Mucosa of descending colon (tissue), 3 donors: ENCODE results near the gene ZNF385A. TPM values are rescaled to one million over a fixed set of nuclear protein-coding genes. Genes with fewer than 3 reads are reported as not detected.

Experiments
- ATAC-seq: fragments of 200-7000 bp; cut with Tn5 transposase; one replicate; pipeline ENCODE4 v1.9.1; 2020; ENCODE audit warnings: mild to moderate bottlenecking, moderate library complexity
- DNase-seq, 3 donors: peaks; one replicate each; pipeline ENCODE4 v3.0.0-alpha.2; 2020
- H3K36me3 ChIP-seq: fragments of 200-600 bp; one replicate; pipeline ENCODE4 v1.8.0; 2021; ENCODE audit warnings: low read depth, mild to moderate bottlenecking
- H3K4me1 ChIP-seq: fragments of 200-600 bp; one replicate; pipeline ENCODE4 v1.8.0; 2021; ENCODE audit warnings: low read depth, mild to moderate bottlenecking
- H3K4me3 ChIP-seq: fragments of 200-600 bp; one replicate; pipeline ENCODE4 v1.8.0; 2021; ENCODE audit warnings: mild to moderate bottlenecking
- H3K9me3 ChIP-seq: fragments of 200-600 bp; one replicate; pipeline ENCODE4 v1.8.0; 2021; ENCODE audit warnings: mild to moderate bottlenecking
- intact Hi-C, 2 donors: fragments of 100-400 bp; cut with DNase I in 1 of 2; cut with micrococcal nuclease in 1 of 2; formaldehyde crosslinking; loops; one replicate each; pipeline versions ENCODE4 v1.11.0 to v1.11.1; 2022; cut with DNase I, micrococcal nuclease
- total RNA-seq, 3 donors: library from RNA; stranded (reverse); fragmentation: NEBNext Ultra II Directional in 2 of 3; extraction: Animal tissue kit (Norgen Biotek cat#: 25700) in 2 of 3; gene quantifications; one replicate each; pipeline versions ENCODE4 v1.2.1 to v1.2.4, GENCODE V29; 2021 to 2023
- TF ChIP-seq, protein P1 (sequence below): fragments of 200-600 bp; IDR thresholded peaks from one replicate; pipeline ENCODE4 v1.8.0; 2022; ENCODE audit warnings: antibody characterized with exemption, mild to moderate bottlenecking
- donor health status: DM: no; HTN: no; CAD: no; lungs with moderate emphysema.
- donor health status: DM: no; HTN: no; CAD: no.
- donor health status: DM: no; HTN: yes; CAD: no.

The ZNF385A gene
- total RNA-seq, 3 donors from 2014 or later = 3.5 to 15.0 (median 10.4) TPM

DNA sequence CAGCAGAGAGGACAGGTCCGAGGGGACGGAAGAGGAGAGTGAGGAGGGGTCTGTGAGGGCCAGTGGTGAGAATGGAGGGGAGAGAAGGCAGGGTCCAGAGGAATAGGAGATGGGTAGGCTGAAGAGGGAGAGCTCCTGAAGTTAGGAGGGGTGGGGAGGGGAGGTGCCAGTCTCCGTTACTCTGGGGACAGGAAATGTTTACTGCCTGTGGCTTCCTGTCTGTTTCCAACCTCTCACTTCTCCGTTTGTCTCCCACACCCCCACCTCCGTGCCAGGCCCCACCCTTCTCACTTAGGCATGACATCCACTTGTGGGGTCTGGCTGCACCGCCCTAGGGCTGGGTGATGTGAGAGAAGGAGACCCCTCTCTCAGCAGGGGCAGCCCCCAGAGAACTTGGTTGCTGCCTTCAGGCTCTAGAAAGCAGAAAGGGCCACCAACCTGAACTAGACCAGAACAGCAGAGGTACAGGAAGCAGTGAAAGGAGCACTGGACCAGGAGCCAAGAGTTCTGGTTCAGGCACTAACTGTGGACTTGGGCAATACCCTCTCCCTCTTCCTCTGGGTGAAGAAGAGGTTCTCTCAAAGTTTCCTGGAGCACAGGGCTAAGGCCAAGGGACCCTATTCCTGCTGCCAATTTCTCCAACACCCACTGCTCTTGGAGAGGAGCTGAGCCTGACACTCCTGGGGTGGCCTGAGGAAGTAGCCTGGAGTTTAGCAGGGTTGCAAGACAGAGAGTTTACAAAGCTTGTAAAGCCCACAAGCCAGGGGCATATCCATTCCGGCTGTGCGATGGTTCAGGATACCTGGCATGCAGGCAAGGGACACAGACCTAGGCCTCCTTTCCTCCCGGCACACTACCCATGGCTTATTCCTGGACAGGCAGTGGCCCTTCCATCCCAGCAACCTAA, 29.0 kb upstream of the ZNF385A start:
- H3K4me3 ChIP-seq = no peak overlapping the region
- no peaks in the 10 kb centered on the region for H3K9me3 ChIP-seq
- intact Hi-C loops = no loop called here
- no peaks in the 10 kb centered on the region for H3K36me3 ChIP-seq
- ATAC-seq = peak; percentile 80
- peak; percentile 50 to 85 (median 60) for DNase-seq
- TF ChIP-seq, protein P1, sequence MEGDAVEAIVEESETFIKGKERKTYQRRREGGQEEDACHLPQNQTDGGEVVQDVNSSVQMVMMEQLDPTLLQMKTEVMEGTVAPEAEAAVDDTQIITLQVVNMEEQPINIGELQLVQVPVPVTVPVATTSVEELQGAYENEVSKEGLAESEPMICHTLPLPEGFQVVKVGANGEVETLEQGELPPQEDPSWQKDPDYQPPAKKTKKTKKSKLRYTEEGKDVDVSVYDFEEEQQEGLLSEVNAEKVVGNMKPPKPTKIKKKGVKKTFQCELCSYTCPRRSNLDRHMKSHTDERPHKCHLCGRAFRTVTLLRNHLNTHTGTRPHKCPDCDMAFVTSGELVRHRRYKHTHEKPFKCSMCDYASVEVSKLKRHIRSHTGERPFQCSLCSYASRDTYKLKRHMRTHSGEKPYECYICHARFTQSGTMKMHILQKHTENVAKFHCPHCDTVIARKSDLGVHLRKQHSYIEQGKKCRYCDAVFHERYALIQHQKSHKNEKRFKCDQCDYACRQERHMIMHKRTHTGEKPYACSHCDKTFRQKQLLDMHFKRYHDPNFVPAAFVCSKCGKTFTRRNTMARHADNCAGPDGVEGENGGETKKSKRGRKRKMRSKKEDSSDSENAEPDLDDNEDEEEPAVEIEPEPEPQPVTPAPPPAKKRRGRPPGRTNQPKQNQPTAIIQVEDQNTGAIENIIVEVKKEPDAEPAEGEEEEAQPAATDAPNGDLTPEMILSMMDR = no peak
- no peaks in the 10 kb centered on the region for H3K4me1 ChIP-seq

GRCh38 chr12:54412786-54413185, 28.3 kb upstream of the ZNF385A start:
- no peaks in the 10 kb centered on the region for H3K9me3 ChIP-seq
- DNase-seq (no peak), ATAC-seq (peak; percentile 2)
- H3K4me3 ChIP-seq = no peak overlapping the region
- intact Hi-C loops = no loop called here
- TF ChIP-seq, protein P1 = no peak
- no peaks in the 10 kb centered on the region for H3K36me3 ChIP-seq
- H3K4me1 ChIP-seq = no peaks in the 10 kb centered on the region

DNA sequence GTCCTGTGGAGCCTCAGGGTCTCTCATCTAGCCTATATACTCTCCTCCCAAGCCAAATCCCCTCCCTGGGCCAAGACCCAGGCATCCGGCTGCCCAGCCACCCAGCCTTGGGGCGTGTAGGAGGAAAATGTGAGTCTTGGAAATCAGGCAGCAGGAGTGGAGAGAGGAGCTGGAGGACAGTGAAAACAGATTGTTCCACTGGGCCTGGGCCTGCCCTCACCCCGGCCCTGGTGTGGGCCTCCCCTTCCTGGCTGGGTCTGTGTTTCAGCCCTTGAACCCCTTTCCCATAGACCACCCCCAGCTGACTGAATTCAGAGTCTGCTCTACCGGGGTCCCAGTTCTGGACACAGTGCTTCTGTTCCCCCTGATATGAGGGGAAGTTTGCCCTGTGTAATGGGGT, 27.8 kb upstream of the ZNF385A start:
- intact Hi-C loops = no loop called here
- no peaks in the 10 kb centered on the region for H3K9me3 ChIP-seq
- no peak for ATAC-seq

GRCh38 chr12:54411391-54412241, 27.1 kb upstream of the ZNF385A start:
- H3K9me3 ChIP-seq = no peaks in the 10 kb centered on the region
- DNase-seq (peak in 1 of 3 donors; percentile 76), ATAC-seq (peak; percentile 60)
- H3K36me3 ChIP-seq = no peaks in the 10 kb centered on the region
- no peaks in the 10 kb centered on the region for H3K4me1 ChIP-seq
- TF ChIP-seq, protein P1 = no peak
- intact Hi-C loops = no loop called here
- no peak overlapping the region for H3K4me3 ChIP-seq

More for the DNA sequence above, 27.8 kb upstream of the ZNF385A start:
- no peaks in the 10 kb centered on the region for H3K36me3 ChIP-seq
- TF ChIP-seq, protein P1 = no peak
- H3K4me3 ChIP-seq = no peak overlapping the region
- H3K4me1 ChIP-seq = no peaks in the 10 kb centered on the region
- no peak for DNase-seq

DNA sequence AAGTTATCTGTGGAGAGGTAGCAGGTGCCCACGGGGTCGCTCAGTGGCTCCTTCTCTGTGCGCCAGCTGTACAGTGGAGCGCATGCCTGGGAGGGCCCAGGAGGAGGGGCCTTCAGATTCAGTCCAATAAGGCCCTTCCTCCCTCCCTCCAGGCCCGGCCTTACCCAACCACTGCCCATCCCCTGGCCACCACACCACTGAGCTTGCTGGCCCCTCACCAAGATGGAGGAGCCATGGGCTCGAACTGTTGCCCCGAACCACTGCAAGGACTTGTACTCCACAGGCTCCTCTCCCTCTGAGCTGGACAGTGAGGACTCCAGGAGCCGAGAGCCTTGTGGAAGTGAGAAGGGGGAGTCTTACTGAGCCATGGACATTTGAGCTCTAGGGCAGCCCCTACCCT, 24.7 kb upstream of the ZNF385A start:
- DNase-seq (no peak), ATAC-seq (no peak)
- Histone ChIP-seq H3K9me3 (no peaks in the 10 kb centered on the region), H3K4me3 (no peak overlapping the region), H3K4me1 (no peaks in the 10 kb centered on the region), H3K36me3 (no peaks in the 10 kb centered on the region)
- intact Hi-C loops = no loop called here
- TF ChIP-seq, protein P1 = no peak
